Esophagus squamous epithelium (tissue), 5 donors: Measurements from ENCODE around the gene ZNF883. TPM values are rescaled to one million over a fixed set of nuclear protein-coding genes. Genes with fewer than 3 reads are reported as not detected.
"Not testable (repeated sequence)": the region's sequence is repeated elsewhere in the genome, so short reads cannot be mapped to it uniquely, and the experiment has no call there.

Experiments used
- DNase-seq: peaks from one replicate; lab custom pipeline; 2025; lab: John Stamatoyannopoulos, UW
- H3K27ac ChIP-seq, 4 donors: fragments of 200-600 bp; sonication (generic); one replicate each; pipeline ENCODE4 v1.5.1; 2016 to 2019; ENCODE audit warnings: mild to moderate bottlenecking in 1 of 4
- H3K27me3 ChIP-seq, 4 donors: fragments of 200-600 bp; sonication (generic); 1 replicate in 3 of 4; 2 replicates in 1 of 4; pipeline versions ENCODE4 v1.5.1 to v1.6.0; 2017 to 2021; ENCODE audit warnings: antibody characterized with exemption in 1 of 4
- H3K36me3 ChIP-seq, 3 donors: fragments of 200-600 bp; sonication (generic); one replicate each; pipeline ENCODE4 v1.5.1; 2016 to 2019
- H3K4me1 ChIP-seq, 3 donors: fragments of 200-600 bp; sonication (generic); one replicate each; pipeline ENCODE4 v1.5.1; 2017 to 2019
- H3K4me3 ChIP-seq, 4 donors: fragments of 200-600 bp; sonication (generic); 1 replicate in 3 of 4; 2 replicates in 1 of 4; pipeline ENCODE4 v1.5.1; 2016 to 2019; ENCODE audit warnings: mild to moderate bottlenecking in 2 of 4, moderate library complexity in 1 of 4
- H3K9me3 ChIP-seq, 3 donors: fragments of 200-600 bp; sonication (generic); one replicate each; pipeline ENCODE4 v1.5.1; 2016 to 2019
- CTCF ChIP-seq, 6 experiments: fragments of 450-650 bp in 4 of 6; fragments of 200-600 bp in 2 of 6; sonication (generic) in 2 of 6; IDR thresholded peaks; one replicate each; pipeline ENCODE4 v1.5.1; 2016 to 2019; ENCODE audit warnings: antibody characterized with exemption in 6 of 6, mild to moderate bottlenecking in 4 of 6, moderate library complexity in 4 of 6
- POLR2A ChIP-seq, 4 donors: fragments of 450-650 bp; IDR thresholded peaks; one replicate each; pipeline ENCODE4 v1.6.1; 2017; ENCODE audit warnings: antibody characterized with exemption in 4 of 4, mild to moderate bottlenecking in 4 of 4, moderate library complexity in 3 of 4
- WGBS, 2 donors: methylation state at CpG; one replicate each; pipeline ENCODE4 v1.1.5; 2018; 5-methylcytosine and 5-hydroxymethylcytosine counted together
- intact Hi-C: fragments of 100-400 bp; cut with DNase I; formaldehyde crosslinking; loops from one replicate; pipeline ENCODE4 v1.15.0; 2022
- total RNA-seq, 4 donors: library from RNA; depleted of rRNA; stranded (reverse); fragments of >200 nt; gene quantifications; one replicate each; pipeline ENCODE4 v1.1.0, GENCODE V29; 2016
- donor health status: DM: yes; HTN: yes; CAD: no.

ZNF883 gene
- 1 to 10 TPM in 3 of 4 donors, under 1 TPM in 1; 0.57 to 1.9 (median 1.5) TPM for total RNA-seq

- TF ChIP-seq CTCF (IDR thresholded peaks at IDR 0.05) = no peak
- peaks cover 0 to 7% (median 0%) of the 10 kb centered on the region in 3 donors for H3K4me1 ChIP-seq
- intact Hi-C loops = no loop called here
- no peak for DNase-seq
- 7 to 11% methylated on average over 19 to 28 of the region's 30 CpGs for WGBS, 2 donors
- peaks cover 0 to 9% (median 0%) of the 10 kb centered on the region in 4 donors for H3K27me3 ChIP-seq
- peaks cover 0 to 29% (median 0%) of the 10 kb centered on the region in 3 donors for H3K9me3 ChIP-seq
- H3K27ac ChIP-seq = no peak within 1 kb of the TSS
- H3K36me3 ChIP-seq = no peaks in the 10 kb centered on the region
- H3K4me3 ChIP-seq = peak within 1 kb of the TSS; percentile 10 to 60 (median 36)
Observed at GRCh38 chr9:113011911-113012381, at the start of gene ZNF883. Gene ZNF883 (minus strand): TSS chr9:113012192.

GRCh38 chr9:113061072-113061850 lies 49.3 kb upstream of the ZNF883 start:
- intact Hi-C loops, H3K36me3 ChIP-seq, DNase-seq, H3K27ac ChIP-seq, H3K4me3 ChIP-seq: not testable (repeated sequence)
- H3K27me3 ChIP-seq = peaks cover 0 to 50% (median 3%) of the 10 kb centered on the region in 4 donors
- peaks cover 0 to 38% (median 15%) of the 10 kb centered on the region in 3 donors for H3K9me3 ChIP-seq
- H3K4me1 ChIP-seq = peaks cover 3 to 13% (median 5%) of the 10 kb centered on the region in 3 donors
- WGBS, 2 donors = 42 to 44% methylated on average over 17 to 18 of the region's 33 CpGs

DNA sequence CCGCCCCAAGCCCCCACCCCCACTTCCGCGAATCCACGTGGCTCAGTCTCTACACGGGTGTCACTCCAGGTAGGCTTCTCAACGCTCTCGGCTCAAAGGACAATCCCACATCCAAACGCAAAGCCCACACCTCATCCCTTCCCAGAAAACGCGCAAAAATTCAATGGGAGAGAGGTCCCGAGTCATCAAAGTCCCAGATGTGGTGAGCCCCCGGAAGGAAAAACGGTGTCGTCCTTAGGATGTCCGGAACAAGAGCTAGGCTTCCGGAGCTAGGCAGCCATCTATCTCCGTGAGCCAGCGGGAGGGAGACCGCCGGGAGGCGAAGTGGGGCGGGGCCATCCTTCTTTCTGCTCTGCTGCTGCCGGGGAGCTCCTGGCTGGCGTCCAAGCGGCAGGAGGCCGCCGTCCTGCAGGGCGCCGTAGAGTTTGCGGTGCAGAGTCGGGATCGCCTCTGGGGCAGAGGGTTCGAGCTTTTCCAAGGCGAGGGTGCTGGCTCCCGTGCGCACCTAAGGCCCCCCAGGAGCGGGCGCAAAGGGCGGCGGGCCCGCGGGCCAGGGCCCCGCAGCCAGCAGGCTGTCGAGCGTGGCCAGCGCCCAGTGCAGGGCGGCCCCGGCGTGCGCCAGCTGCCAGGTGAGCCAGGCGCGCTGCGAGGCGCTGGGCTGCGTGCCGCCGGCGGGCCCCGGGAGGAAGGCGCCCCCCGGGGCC lies 47.7 kb upstream of the ZNF883 start:
- Histone ChIP-seq H3K4me1 (peaks cover 3 to 24% (median 5%) of the 10 kb centered on the region in 3 donors), H3K4me3 (peak overlapping the region in 2 of 4 donors; percentile 17 to 24), H3K27me3 (peaks cover 0 to 50% (median 3%) of the 10 kb centered on the region in 4 donors), H3K9me3 (peaks cover 0 to 49% (median 15%) of the 10 kb centered on the region in 3 donors)
- H3K36me3 ChIP-seq, DNase-seq, H3K27ac ChIP-seq, intact Hi-C loops: not testable (repeated sequence)
- WGBS, 2 donors = 33 to 37% methylated on average over 15 to 23 of the region's 61 CpGs

DNA sequence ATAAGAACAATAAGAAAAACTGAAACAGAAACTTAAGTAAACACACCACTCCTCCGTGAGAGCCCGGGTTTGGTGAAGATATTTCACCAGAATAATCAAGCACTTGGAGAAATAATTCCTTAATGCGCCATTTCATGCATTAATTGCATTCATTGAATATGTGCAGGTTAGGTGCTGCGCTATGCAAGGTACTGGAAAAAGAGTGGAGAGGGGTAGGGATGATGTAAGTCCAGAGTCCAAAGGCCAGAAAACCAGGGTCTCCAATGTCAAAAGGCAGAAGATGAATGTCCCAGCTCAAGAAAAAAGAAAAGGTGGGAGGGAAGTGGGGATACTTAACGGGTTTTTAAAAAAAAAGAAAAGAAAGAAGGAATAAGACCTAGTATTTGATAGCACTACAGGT lies 45.2 kb upstream of the ZNF883 start:
- Histone ChIP-seq H3K27me3 (peaks cover 0 to 39% (median 3%) of the 10 kb centered on the region in 4 donors), H3K4me1 (peaks cover 3 to 24% (median 5%) of the 10 kb centered on the region in 3 donors), H3K27ac (peak overlapping the region in 3 of 4 donors; percentile 64 to 86 (median 77)), H3K4me3 (peak overlapping the region; percentile 56 to 83 (median 78)), H3K36me3 (peaks cover 0 to 11% (median 0%) of the 10 kb centered on the region in 3 donors), H3K9me3 (peaks cover 0 to 66% (median 25%) of the 10 kb centered on the region in 3 donors)
- intact Hi-C loops = no loop called here
- TF ChIP-seq CTCF (IDR thresholded peaks at IDR 0.05) (no peak), POLR2A (IDR thresholded peaks at IDR 0.05) (no peak)
- 40 to 48% methylated on average over 5 of the region's 5 CpGs for WGBS, 2 donors
- no peak for DNase-seq

DNA sequence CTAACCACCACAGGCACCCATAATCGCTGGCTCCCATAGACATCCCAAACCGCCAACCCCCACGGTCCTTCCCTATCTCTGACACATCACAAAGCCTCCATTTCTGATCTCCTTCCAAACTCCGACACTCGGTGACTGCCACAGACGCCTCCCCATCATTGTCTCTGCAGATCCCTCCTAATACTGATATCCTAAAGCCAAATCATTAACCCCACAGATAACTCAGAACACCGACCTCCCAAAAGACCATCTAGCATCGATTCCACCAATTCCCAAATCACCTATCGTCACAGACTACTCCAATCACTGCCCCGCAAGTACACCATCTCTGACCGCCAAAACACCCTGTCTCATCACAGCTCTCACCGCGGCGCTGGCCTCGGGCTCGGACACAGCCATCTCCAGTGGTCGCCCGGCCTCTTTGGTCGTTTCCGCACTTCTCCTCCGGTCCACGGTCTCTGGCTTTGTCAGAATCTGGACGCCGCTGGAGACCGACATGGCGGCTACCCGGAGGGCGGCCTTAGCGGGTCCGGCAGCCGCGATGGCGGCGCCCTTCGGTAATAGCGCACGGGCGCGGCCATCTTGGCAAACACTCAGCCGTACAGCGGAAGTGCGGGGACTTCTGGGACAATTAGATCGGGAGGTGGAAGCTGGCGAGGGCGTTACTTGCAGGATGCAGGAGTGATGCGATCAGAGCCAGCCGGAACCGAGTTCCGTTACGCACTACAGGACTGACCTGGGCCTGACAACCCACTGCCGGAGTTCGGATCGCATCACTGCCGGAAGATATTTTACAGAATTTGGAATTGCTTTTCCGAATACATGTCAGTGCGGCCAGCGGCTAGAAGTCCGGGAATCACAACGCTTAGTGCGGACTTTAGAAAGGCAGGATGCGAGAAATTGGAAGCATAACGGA lies 44.5 kb upstream of the ZNF883 start, which contains the start of gene ZFP37:
Gene ZFP37 (minus strand): TSS at position 534 of the 916 bp plus-strand sequence. CDS start 36 bp downstream, at position 498.
- peak within 1 kb of the TSS; percentile 64 to 86 (median 71) for H3K27ac ChIP-seq
- H3K9me3 ChIP-seq = peaks cover 0 to 73% (median 30%) of the 10 kb centered on the region in 3 donors
- TF ChIP-seq POLR2A (IDR thresholded peaks at IDR 0.05) (no peak), CTCF (IDR thresholded peaks at IDR 0.05) (peak in 1 of 6 experiments; percentile 38)
- peak; percentile 44 for DNase-seq
- H3K4me3 ChIP-seq = peak within 1 kb of the TSS; percentile 56 to 83 (median 78)
- peaks cover 0 to 32% (median 2%) of the 10 kb centered on the region in 4 donors for H3K27me3 ChIP-seq
- H3K4me1 ChIP-seq = peaks cover 3 to 24% (median 5%) of the 10 kb centered on the region in 3 donors
- H3K36me3 ChIP-seq = peaks cover 0 to 19% (median 0%) of the 10 kb centered on the region in 3 donors
- intact Hi-C loops = no loop called here
- 4 to 7% methylated on average over 36 to 38 of the region's 62 CpGs for WGBS, 2 donors
